GM12891 (cell line): ENCODE measurements around the gene PIP5K1B.

Experiments used
- POLR2A ChIP-seq: IDR thresholded peaks from 2 replicates; pipeline ENCODE4 v1.6.1; 2011; ENCODE audit warnings: low read depth, low read length, control low read depth
- POLR2AphosphoS5 ChIP-seq: IDR thresholded peaks from 2 replicates; pipeline ENCODE4 v1.6.1; 2011; ENCODE audit warnings: low read depth, low read length, control low read depth
- TAF1 ChIP-seq: IDR thresholded peaks from 2 replicates; pipeline ENCODE4 v1.6.1; 2011; ENCODE audit warnings: low read depth, low read length, control low read depth

DNA sequence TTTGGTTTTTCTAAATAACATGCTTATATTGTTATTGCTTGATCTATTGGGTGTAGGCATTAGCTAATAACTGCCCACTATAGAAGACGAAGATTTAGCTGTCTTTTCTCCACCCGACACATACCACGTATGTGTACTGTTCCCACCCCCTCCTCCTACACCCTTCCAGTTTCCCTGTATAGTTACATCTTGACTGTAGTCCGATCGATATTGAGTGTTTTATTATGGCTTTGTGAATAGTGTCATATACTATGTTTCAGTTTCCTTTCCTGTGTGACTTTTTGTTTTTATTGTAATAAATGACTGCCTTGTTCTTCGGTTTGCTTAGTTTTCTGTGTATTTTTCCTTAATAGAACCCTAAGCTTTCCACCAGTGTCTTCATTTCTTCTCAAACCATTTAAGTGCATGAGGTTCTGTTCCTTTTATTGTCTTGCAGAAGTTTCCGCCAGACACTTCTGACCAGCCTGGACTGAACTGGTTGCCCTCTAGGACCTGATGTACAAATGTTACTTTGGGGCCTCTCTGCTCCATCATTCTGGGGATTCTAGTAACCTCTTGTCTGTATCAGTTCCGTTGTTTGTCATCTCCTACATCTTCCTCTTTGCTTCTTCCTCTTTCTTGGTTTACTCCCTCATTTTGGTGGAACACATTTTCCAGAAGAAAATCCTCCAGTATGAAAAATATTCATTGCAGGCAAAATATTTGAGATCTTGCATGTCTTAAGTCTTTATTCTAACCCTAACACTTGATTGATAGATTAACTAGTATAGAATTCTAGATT, 247.0 kb downstream of the PIP5K1B start:
- TF ChIP-seq POLR2AphosphoS5 (no peak), POLR2A (no peak), TAF1 (no peak)
